Neural progenitor cell (in vitro differentiated cells): ENCODE results near the gene SEC14L3. TPM values are rescaled to one million over a fixed set of nuclear protein-coding genes. Genes with fewer than 3 reads are reported as not detected.

Experiments
- DNase-seq: peaks from one replicate; pipeline ENCODE4 v3.0.0-alpha.2; 2016; ENCODE audit warnings: low spot score
- H2AFZ ChIP-seq: fragments of 200-600 bp; sonication (generic); replicated peaks from 2 replicates; pipeline ENCODE4 v1.6.1; 2016; ENCODE audit warnings: antibody characterized with exemption
- H3F3A ChIP-seq: fragments of 200-600 bp; sonication (generic); 2 replicates; pipeline ENCODE4 v1.6.1; 2016; ENCODE audit warnings: antibody characterized with exemption, low read depth
- H3K27ac ChIP-seq: fragments of 200-600 bp; sonication (generic); 2 replicates; pipeline ENCODE4 v1.5.1; 2016; ENCODE audit warnings: mild to moderate bottlenecking
- H3K27me3 ChIP-seq: fragments of 200-600 bp; sonication (generic); 2 replicates; pipeline ENCODE4 v1.6.1; 2016; ENCODE audit warnings: mild to moderate bottlenecking, moderate library complexity
- H3K36me3 ChIP-seq: fragments of 200-600 bp; sonication (generic); 2 replicates; pipeline ENCODE4 v1.5.1; 2016
- H3K4me1 ChIP-seq: fragments of 200-600 bp; sonication (generic); 2 replicates; pipeline ENCODE4 v1.6.1; 2016; ENCODE audit warnings: mixed run types
- H3K4me2 ChIP-seq: fragments of 200-600 bp; sonication (generic); 2 replicates; pipeline ENCODE4 v1.6.1; 2016
- H3K4me3 ChIP-seq: fragments of 200-600 bp; sonication (generic); 2 replicates; pipeline ENCODE4 v1.5.1; 2016
- H3K79me2 ChIP-seq: fragments of 200-600 bp; sonication (generic); 2 replicates; pipeline ENCODE4 v1.6.1; 2016; ENCODE audit warnings: low read depth
- H3K9ac ChIP-seq: fragments of 200-600 bp; sonication (generic); 2 replicates; pipeline ENCODE4 v1.6.1; 2016
- H3K9me3 ChIP-seq: fragments of 200-600 bp; sonication (generic); 2 replicates; pipeline ENCODE4 v1.5.1; 2016; ENCODE audit warnings: low read depth
- H4K20me1 ChIP-seq: fragments of 200-600 bp; sonication (generic); 2 replicates; pipeline ENCODE4 v1.6.1; 2016; ENCODE audit warnings: low read depth
- H3K27ac Mint-ChIP-seq: 3 replicates; pipeline ENCODE4 v1.8.0; 2021; ENCODE audit warnings: mixed read lengths
- H3K27me3 Mint-ChIP-seq: 2 replicates; pipeline ENCODE4 v1.8.0; 2022; ENCODE audit warnings: low read depth, mild to moderate bottlenecking, inconsistent platforms, moderate library complexity, mixed read lengths; ENCODE audit not compliant: insufficient read depth
- H3K36me3 Mint-ChIP-seq: 3 replicates; pipeline ENCODE4 v1.8.0; 2021; ENCODE audit warnings: mixed read lengths
- H3K4me1 Mint-ChIP-seq: 3 replicates; pipeline ENCODE4 v1.8.0; 2021; ENCODE audit warnings: mixed read lengths
- H3K4me3 Mint-ChIP-seq: 3 replicates; pipeline ENCODE4 v1.8.0; 2021; ENCODE audit warnings: mild to moderate bottlenecking, moderate library complexity, mixed read lengths
- H3K9me3 Mint-ChIP-seq: 3 replicates; pipeline ENCODE4 v1.8.0; 2020; ENCODE audit warnings: mixed read lengths
- CTCF ChIP-seq: fragments of 200-600 bp; sonication (generic); IDR thresholded peaks from 2 replicates; pipeline ENCODE4 v1.5.1; 2017; ENCODE audit warnings: antibody characterized with exemption, mild to moderate bottlenecking
- EZH2 ChIP-seq: fragments of 200-600 bp; sonication (generic); IDR thresholded peaks from 2 replicates; pipeline ENCODE4 v1.6.1; 2017; ENCODE audit warnings: antibody characterized with exemption, mild to moderate bottlenecking, moderate library complexity
- EZH2phosphoT487 ChIP-seq: fragments of 200-600 bp; sonication (generic); IDR thresholded peaks from 2 replicates; pipeline ENCODE4 v1.6.1; 2017; ENCODE audit warnings: antibody characterized with exemption
- total RNA-seq: library from RNA; depleted of rRNA; stranded (reverse); fragments of >200 nt; gene quantifications from 2 replicates; pipeline ENCODE4 v1.2.3, GENCODE V29; 2015; ENCODE audit warnings: low replicate concordance

Gene SEC14L3
- total RNA-seq, 1 donor from 2014 or later, result not detected

GRCh38 chr22:30416837-30417236, 55.0 kb downstream of the SEC14L3 start:
- H3K27ac Mint-ChIP-seq, result no peak overlapping the region
- Histone ChIP-seq H3K9ac (no peak overlapping the region), H3K27me3 (no peaks in the 10 kb centered on the region), H3K79me2 (no peaks in the 10 kb centered on the region), H3K27ac (no peak overlapping the region), H3F3A (peaks cover 2% of the 10 kb centered on the region), H3K4me1 (peaks cover under 1% of the 10 kb centered on the region), H3K4me2 (no peak overlapping the region), H4K20me1 (no peaks in the 10 kb centered on the region), H3K4me3 (no peak overlapping the region), H3K9me3 (no peaks in the 10 kb centered on the region), H3K36me3 (no peaks in the 10 kb centered on the region), H2AFZ (no peak overlapping the region)
- no peak for DNase-seq
- no peak overlapping the region for H3K4me3 Mint-ChIP-seq
- H3K4me1 Mint-ChIP-seq, result peaks cover 20% of the 10 kb centered on the region
- H3K9me3 Mint-ChIP-seq, result no peaks in the 10 kb centered on the region
- no peaks in the 10 kb centered on the region for H3K27me3 Mint-ChIP-seq
- H3K36me3 Mint-ChIP-seq, result peaks cover 40% of the 10 kb centered on the region
- TF ChIP-seq EZH2phosphoT487 (no peak), EZH2 (no peak), CTCF (no peak)

DNA sequence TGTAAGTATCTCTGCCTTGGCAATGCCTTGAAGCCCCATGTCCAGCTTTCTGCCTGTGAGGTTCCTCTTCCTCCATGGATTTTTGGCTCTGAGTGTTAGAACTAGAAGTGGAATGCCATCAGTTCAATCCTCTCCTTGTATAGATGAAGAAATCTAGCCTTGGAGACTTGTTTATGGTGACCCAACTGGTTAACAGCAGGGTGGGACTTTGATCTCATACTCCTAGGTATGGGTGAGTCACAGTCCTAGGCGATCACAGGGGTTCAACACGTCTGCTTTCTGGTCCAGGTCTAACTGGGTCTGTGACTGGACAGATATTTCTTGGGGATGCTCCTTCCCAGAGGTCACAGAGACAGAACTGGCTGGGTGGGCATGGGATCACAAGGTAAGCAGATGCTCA, 55.4 kb downstream of the SEC14L3 start:
- Histone ChIP-seq H3K9me3 (no peaks in the 10 kb centered on the region), H3K4me2 (no peak overlapping the region), H3F3A (no peaks in the 10 kb centered on the region), H4K20me1 (no peaks in the 10 kb centered on the region), H3K27me3 (no peaks in the 10 kb centered on the region), H3K79me2 (no peaks in the 10 kb centered on the region), H3K27ac (no peak overlapping the region), H2AFZ (no peak overlapping the region), H3K4me3 (no peak overlapping the region), H3K9ac (no peak overlapping the region), H3K36me3 (no peaks in the 10 kb centered on the region), H3K4me1 (no peaks in the 10 kb centered on the region)
- H3K4me3 Mint-ChIP-seq, result no peak overlapping the region
- peaks cover 40% of the 10 kb centered on the region for H3K36me3 Mint-ChIP-seq
- H3K27ac Mint-ChIP-seq, result no peak overlapping the region
- DNase-seq, result no peak
- no peaks in the 10 kb centered on the region for H3K27me3 Mint-ChIP-seq
- TF ChIP-seq CTCF, result no peak
- TF ChIP-seq EZH2, result no peak
- no peak for TF ChIP-seq EZH2phosphoT487
- H3K9me3 Mint-ChIP-seq, result no peaks in the 10 kb centered on the region
- peaks cover 16% of the 10 kb centered on the region for H3K4me1 Mint-ChIP-seq

- H3K27ac Mint-ChIP-seq, result no peak overlapping the region
- peaks cover 36% of the 10 kb centered on the region for H3K36me3 Mint-ChIP-seq
- Histone ChIP-seq H3K27ac (no peak overlapping the region), H3K79me2 (no peaks in the 10 kb centered on the region), H3F3A (no peaks in the 10 kb centered on the region), H3K4me1 (no peaks in the 10 kb centered on the region), H3K36me3 (no peaks in the 10 kb centered on the region), H3K9ac (no peak overlapping the region), H2AFZ (no peak overlapping the region), H3K4me3 (no peak overlapping the region), H3K4me2 (no peak overlapping the region), H3K9me3 (no peaks in the 10 kb centered on the region), H3K27me3 (no peaks in the 10 kb centered on the region), H4K20me1 (no peaks in the 10 kb centered on the region)
- DNase-seq, result no peak
- H3K4me1 Mint-ChIP-seq, result peaks cover 2% of the 10 kb centered on the region
- H3K27me3 Mint-ChIP-seq, result no peaks in the 10 kb centered on the region
- no peak overlapping the region for H3K4me3 Mint-ChIP-seq
- no peak for TF ChIP-seq EZH2phosphoT487
- no peak for TF ChIP-seq EZH2
- no peak for TF ChIP-seq CTCF
- no peaks in the 10 kb centered on the region for H3K9me3 Mint-ChIP-seq
Measured at GRCh38 chr22:30414525-30415047, 57.2 kb downstream of the SEC14L3 start.
